SK-N-SH (cell line): ENCODE results near the gene MET. TPM values are rescaled to one million over a fixed set of nuclear protein-coding genes. Genes with fewer than 3 reads are reported as not detected.

Source experiments
- CTCF ChIA-PET: fragments of 300-600, 350-600 bp; formaldehyde crosslinking; extraction: SDS; loops from one replicate; lab custom pipeline; 2021; lab: Yijun Ruan, JAX
- POLR2A ChIA-PET: fragments of 350-600 bp; sonication (Branson Sonifier 250); formaldehyde crosslinking; extraction: SDS; loops from one replicate; lab custom pipeline; 2020; ENCODE audit warnings: antibody characterized with exemption, inconsistent platforms; lab: Yijun Ruan, JAX
- DNase-seq: peaks from one replicate; pipeline ENCODE4 v3.0.0; 2012
- H2AFZ ChIP-seq: fragments of 200-600 bp; sonication (generic); 2 replicates; pipeline ENCODE4 v1.8.1; 2016; ENCODE audit warnings: antibody characterized with exemption, mild to moderate bottlenecking, low read depth
- H3F3A ChIP-seq: fragments of 200-600 bp; sonication (generic); replicated peaks from 2 replicates; pipeline ENCODE3; 2016; ENCODE audit warnings: antibody characterized with exemption, mild to moderate bottlenecking; ENCODE audit not compliant: insufficient read depth
- H3K27ac ChIP-seq, 2 experiments: fragments of 200-500 bp in 1 of 2; fragments of 200-600 bp in 1 of 2; sonication (Bioruptor generic) in 1 of 2; sonication (generic), shearing (Covaris generic) in 1 of 2; 2 replicates each; pipeline versions ENCODE4 v1.5.1 to v1.6.1; 2014 to 2016; ENCODE audit warnings: low read depth in 2 of 2, inconsistent platforms in 1 of 2, low read length in 1 of 2, mild to moderate bottlenecking in 1 of 2, mixed read lengths in 1 of 2
- H3K27me3 ChIP-seq: fragments of 200-600 bp; sonication (generic), shearing (Covaris generic); 2 replicates; pipeline ENCODE4 v1.6.1; 2016; ENCODE audit warnings: mixed run types; ENCODE audit not compliant: insufficient read depth
- H3K36me3 ChIP-seq, 2 experiments: fragments of 200-500 bp in 1 of 2; fragments of 200-600 bp in 1 of 2; sonication (Bioruptor generic) in 1 of 2; sonication (generic) in 1 of 2; replicated peaks in 1 of 2; 2 replicates each; pipeline versions ENCODE3 to v1.5.1; 2014 to 2016; ENCODE audit warnings: low read length in 1 of 2, mild to moderate bottlenecking in 1 of 2; ENCODE audit not compliant: insufficient read depth in 2 of 2, control insufficient read depth in 1 of 2
- H3K4me1 ChIP-seq, 2 experiments: fragments of 200-500 bp in 1 of 2; fragments of 200-600 bp in 1 of 2; sonication (Bioruptor generic) in 1 of 2; sonication (generic), shearing (Covaris generic) in 1 of 2; 2 replicates each; pipeline versions ENCODE4 v1.5.1 to v1.6.1; 2014 to 2016; ENCODE audit warnings: low read depth in 1 of 2, low read length in 1 of 2, mixed run types in 1 of 2; ENCODE audit not compliant: insufficient read depth in 2 of 2, control insufficient read depth in 1 of 2
- H3K4me2 ChIP-seq: fragments of 200-600 bp; sonication (generic), shearing (Covaris generic); 2 replicates; pipeline ENCODE4 v1.6.1; 2017; ENCODE audit warnings: mixed run types
- H3K4me3 ChIP-seq, 2 experiments: fragments of 200-500 bp in 1 of 2; fragments of 200-600 bp in 1 of 2; sonication (Bioruptor generic) in 1 of 2; sonication (generic), shearing (Covaris generic) in 1 of 2; 2 replicates each; pipeline versions ENCODE4 v1.5.1 to v1.8.1; 2014 to 2016; ENCODE audit warnings: low read depth in 2 of 2, inconsistent platforms in 1 of 2, low read length in 1 of 2, mild to moderate bottlenecking in 1 of 2, mixed read lengths in 1 of 2, moderate library complexity in 1 of 2
- H3K79me2 ChIP-seq: fragments of 200-600 bp; sonication (generic); 2 replicates; pipeline ENCODE4 v1.8.1; 2017; ENCODE audit warnings: mild to moderate bottlenecking; ENCODE audit not compliant: insufficient read depth
- H3K9ac ChIP-seq: fragments of 200-600 bp; sonication (generic); 2 replicates; pipeline ENCODE4 v1.6.1; 2017; ENCODE audit warnings: mixed run types
- H3K9me2 ChIP-seq: fragments of 200-600 bp; sonication (generic); 2 replicates; pipeline ENCODE4 v1.6.1; 2017; ENCODE audit warnings: mixed run types
- H3K9me3 ChIP-seq: fragments of 200-600 bp; sonication (generic); 2 replicates; pipeline ENCODE4 v1.6.1; 2017; ENCODE audit warnings: mixed run types, mild to moderate bottlenecking, moderate library complexity
- H4K20me1 ChIP-seq: fragments of 200-600 bp; sonication (generic); 2 replicates; pipeline ENCODE4 v1.6.1; 2017; ENCODE audit warnings: mild to moderate bottlenecking, mixed run types; ENCODE audit not compliant: insufficient read depth
- CTCF ChIP-seq: fragments of 200-600 bp; sonication (generic); IDR thresholded peaks from 2 replicates; pipeline ENCODE4 v1.6.1; 2017; ENCODE audit warnings: antibody characterized with exemption, mild to moderate bottlenecking, moderate library complexity
- EP300 ChIP-seq, 2 experiments: IDR thresholded peaks; 2 replicates each; pipeline versions ENCODE4 v1.4.0 to v1.6.1; 2012; ENCODE audit warnings: borderline replicate concordance in 1 of 2, low read depth in 1 of 2, low read length in 1 of 2
- FOSL2 ChIP-seq: IDR thresholded peaks from 2 replicates; pipeline ENCODE4 v1.4.0; 2012; ENCODE audit warnings: low read depth, mild to moderate bottlenecking, moderate library complexity, borderline replicate concordance
- FOXJ3 ChIP-seq: sonication (generic); formaldehyde crosslinking; IDR thresholded peaks from 2 replicates; pipeline ENCODE4 v1.5.1; 2020; ENCODE audit warnings: mild to moderate bottlenecking, missing genetic modification reagents
- GABPA ChIP-seq: IDR thresholded peaks from 2 replicates; pipeline ENCODE4 v1.4.0; 2012; ENCODE audit warnings: low read depth, mild to moderate bottlenecking
- IRF3 ChIP-seq: fragments of 150-350 bp; IDR thresholded peaks from 2 replicates; pipeline ENCODE4 v1.6.1; 2016; ENCODE audit warnings: mild to moderate bottlenecking, low read depth, low read length
- NFIC ChIP-seq: IDR thresholded peaks from 2 replicates; pipeline ENCODE4 v1.4.0; 2012; ENCODE audit warnings: borderline replicate concordance
- RAD21 ChIP-seq: IDR thresholded peaks from 2 replicates; pipeline ENCODE4 v1.6.1; 2012; ENCODE audit warnings: mild to moderate bottlenecking, low read length
- REST ChIP-seq: IDR thresholded peaks from 2 replicates; pipeline ENCODE4 v1.6.1; 2012; ENCODE audit warnings: mild to moderate bottlenecking, low read depth, low read length, moderate library complexity
- SMC3 ChIP-seq: IDR thresholded peaks from 2 replicates; pipeline ENCODE4 v1.6.1; 2012; ENCODE audit warnings: low read depth, low read length, improper control_type of control experiment
- TEAD4 ChIP-seq: IDR thresholded peaks from 2 replicates; pipeline ENCODE4 v1.4.0; 2012; ENCODE audit warnings: mild to moderate bottlenecking, borderline replicate concordance; ENCODE audit not compliant: insufficient read depth
- USF1 ChIP-seq: IDR thresholded peaks from 2 replicates; pipeline ENCODE4 v1.4.0; 2012; ENCODE audit warnings: low read depth, borderline replicate concordance
- WGBS: methylation state at CpG from one replicate; pipeline ENCODE4 v1.1.6; 2017; ENCODE audit warnings: low lambda C conversion rate; 5-methylcytosine and 5-hydroxymethylcytosine counted together
- polyA plus RNA-seq, 3 experiments: library from polyadenylated mRNA; depleted of rRNA; stranded (reverse); fragments of >200 nt; gene quantifications; 2 replicates each; pipeline ENCODE4 v1.2.3, GENCODE V29; 2012

MET gene
- polyA plus RNA-seq, 1 of the 3 experiments (the other 2 are of a cell fraction) = 38.7 TPM

- Histone ChIP-seq H3K36me3 (peaks cover 6 to 15% of the 10 kb centered on the region in 2 experiments), H3K79me2 (no peaks in the 10 kb centered on the region), H3F3A (no peaks in the 10 kb centered on the region), H3K9ac (no peak overlapping the region), H2AFZ (no peak overlapping the region), H3K27ac (no peak overlapping the region), H3K4me1 (peaks cover 0 to 4% of the 10 kb centered on the region in 2 experiments; a peak in 1 of 4 replicates), H4K20me1 (no peaks in the 10 kb centered on the region), H3K27me3 (peaks cover 19% of the 10 kb centered on the region; the same call in 1 of the 2 replicates), H3K4me2 (no peak overlapping the region), H3K4me3 (no peak overlapping the region)
- no peak for DNase-seq
- ChIA-PET CTCF (interaction anchor here (1.2 to 1.4 kb wide), 2 partner anchors 194 to 197 kb away, joined by 4 to 5 read pairs; no protein-coding TSS in a partner anchor), POLR2A (no interaction called here)
- TF ChIP-seq NFIC (no peak), REST (no peak), USF1 (no peak), EP300 (IDR thresholded peaks at IDR 0.05; ENCODE audit: borderline replicate concordance in 1 of 2, low read depth in 1 of 2, low read length in 1 of 2) (no peak), IRF3 (no peak)
- TF ChIP-seq, all 33 proteins: peak for 0
- Histone ChIP-seq H3K9me2 (no peaks in the 10 kb centered on the region), H3K9me3 (no peaks in the 10 kb centered on the region)
These were observed 113.8 kb downstream of the MET start for GRCh38 chr7:116785843-116786242.

GRCh38 chr7:116786791-116787443, 114.9 kb downstream of the MET start:
- H3K36me3 ChIP-seq = peaks cover 6 to 15% of the 10 kb centered on the region in 2 experiments
- peaks cover 0 to 4% of the 10 kb centered on the region in 2 experiments; a peak in 1 of 4 replicates for H3K4me1 ChIP-seq
- no peaks in the 10 kb centered on the region for H3K79me2 ChIP-seq
- TF ChIP-seq TEAD4 (no peak), FOXJ3 (no peak), RAD21 (peak; percentile 36), CTCF (peak; percentile 44), SMC3 (0 out of 2 replicates have a peak, but pooled peaks have one; percentile 23), FOSL2 (no peak), GABPA (no peak)
- H3K4me3 ChIP-seq = no peak overlapping the region
- H3K9me2 ChIP-seq = no peaks in the 10 kb centered on the region
- 36% methylated on average over 2 of the region's 2 CpGs for WGBS
- POLR2A ChIA-PET = no interaction called here
- H3K27ac ChIP-seq = no peak overlapping the region
- H3K9ac ChIP-seq = no peak overlapping the region
- no peak overlapping the region for H3K4me2 ChIP-seq
- CTCF ChIA-PET = interaction anchor here (1.2 kb wide), 1 partner anchor 195 kb away, joined by 5 read pairs; no protein-coding TSS in a partner anchor
- no peaks in the 10 kb centered on the region for H3F3A ChIP-seq
- no peak for DNase-seq
- H3K9me3 ChIP-seq = no peaks in the 10 kb centered on the region
- no peaks in the 10 kb centered on the region for H4K20me1 ChIP-seq
- no peak overlapping the region for H2AFZ ChIP-seq
- peaks cover 22% of the 10 kb centered on the region; the same call in 1 of the 2 replicates for H3K27me3 ChIP-seq
